IMR-90 (cell line): ENCODE results near the gene MBD3L5. TPM values are rescaled to one million over a fixed set of nuclear protein-coding genes. Genes with fewer than 3 reads are reported as not detected.
A peak's percentile ranks its signal among the peaks of the same experiment; 100 is the strongest.

Experiments
- ATAC-seq: fragments of 200-7000 bp; cut with Tn5 transposase; 2 replicates; pipeline ENCODE4 v1.9.1; 2020; ENCODE audit warnings: low read depth, mild to moderate bottlenecking, moderate library complexity
- BruUV-seq: library from RNA; stranded (reverse); fragments of 400-500 nt; replicated peaks from 2 replicates; lab custom pipeline; 2021; lab: Mats Ljungman, UMichigan
- CTCF ChIA-PET: fragments of 300-600 bp; formaldehyde crosslinking; extraction: SDS; loops from one replicate; lab custom pipeline; 2021; ENCODE audit warnings: antibody characterized with exemption; lab: Yijun Ruan, JAX
- POLR2A ChIA-PET: fragments of 300-600 bp; sonication (Branson Sonifier 250); formaldehyde crosslinking; loops from one replicate; lab custom pipeline; 2022; ENCODE audit warnings: antibody characterized with exemption; ENCODE audit not compliant: unreplicated experiment; lab: Charles Lee
- DNase-seq: peaks from one replicate; pipeline ENCODE4 v3.0.0; 2013
- H2AFZ ChIP-seq: replicated peaks from 2 replicates; pipeline ENCODE3; 2013; ENCODE audit warnings: low read length, mild to moderate bottlenecking; ENCODE audit not compliant: poor library complexity
- H2AK5ac ChIP-seq: 2 replicates; pipeline ENCODE4 v1.6.1; 2013; ENCODE audit warnings: low read depth, low read length, inconsistent platforms
- H2AK9ac ChIP-seq: replicated peaks from 2 replicates; pipeline ENCODE3; 2013; ENCODE audit warnings: mild to moderate bottlenecking, low read depth, low read length, moderate library complexity; ENCODE audit not compliant: poor library complexity
- H2BK120ac ChIP-seq: 2 replicates; pipeline ENCODE4 v1.6.1; 2013; ENCODE audit warnings: low read depth, low read length, inconsistent platforms
- H2BK15ac ChIP-seq: 3 replicates; pipeline ENCODE4 v1.6.1; 2013; ENCODE audit warnings: low read depth, low read length, inconsistent platforms
- H2BK20ac ChIP-seq: 2 replicates; pipeline ENCODE4 v1.6.1; 2013; ENCODE audit warnings: low read depth, mild to moderate bottlenecking, inconsistent platforms, low read length, moderate library complexity
- H2BK5ac ChIP-seq: 2 replicates; pipeline ENCODE4 v1.6.1; 2013; ENCODE audit warnings: mild to moderate bottlenecking, low read depth, low read length, inconsistent platforms; ENCODE audit not compliant: poor library complexity, severe bottlenecking
- H3K14ac ChIP-seq: replicated peaks from 2 replicates; pipeline ENCODE4 v1.6.1; 2013; ENCODE audit warnings: low read depth, low read length, inconsistent platforms
- H3K18ac ChIP-seq: 2 replicates; pipeline ENCODE4 v1.6.1; 2013; ENCODE audit warnings: low read depth, low read length, control low read depth
- H3K23ac ChIP-seq: 2 replicates; pipeline ENCODE4 v1.6.1; 2013; ENCODE audit warnings: low read depth, low read length, inconsistent platforms
- H3K27ac ChIP-seq: 2 replicates; pipeline ENCODE4 v1.5.1; 2013; ENCODE audit warnings: mild to moderate bottlenecking, control low read depth, low read length; ENCODE audit not compliant: insufficient read depth
- H3K27me3 ChIP-seq: 2 replicates; pipeline ENCODE4 v1.6.1; 2013; ENCODE audit warnings: low read length; ENCODE audit not compliant: control insufficient read depth, insufficient read depth
- H3K36me3 ChIP-seq: 2 replicates; pipeline ENCODE4 v1.6.1; 2013; ENCODE audit warnings: low read length, mixed read lengths; ENCODE audit not compliant: control insufficient read depth, insufficient read depth
- H3K4ac ChIP-seq: 2 replicates; pipeline ENCODE4 v1.6.1; 2013; ENCODE audit warnings: low read depth, low read length, inconsistent platforms
- H3K4me1 ChIP-seq: 2 replicates; pipeline ENCODE4 v1.6.1; 2013; ENCODE audit warnings: low read length, mixed read lengths; ENCODE audit not compliant: control insufficient read depth, insufficient read depth
- H3K4me2 ChIP-seq: 2 replicates; pipeline ENCODE4 v1.6.1; 2013; ENCODE audit warnings: low read depth, mild to moderate bottlenecking, control low read depth, low read length, moderate library complexity
- H3K4me3 ChIP-seq: 2 replicates; pipeline ENCODE4 v1.5.1; 2013; ENCODE audit warnings: low read depth, mild to moderate bottlenecking, control low read depth, low read length, moderate library complexity; ENCODE audit not compliant: insufficient read depth
- H3K56ac ChIP-seq: 2 replicates; pipeline ENCODE4 v1.6.1; 2013; ENCODE audit warnings: low read length, inconsistent platforms; ENCODE audit not compliant: insufficient read depth; ENCODE audit errors: extremely low read depth
- H3K79me1 ChIP-seq, 2 experiments: 2 replicates each; pipeline ENCODE4 v1.6.1; 2013; ENCODE audit warnings: low read length in 2 of 2, inconsistent platforms in 1 of 2, low read depth in 1 of 2
- H3K9ac ChIP-seq: 2 replicates; pipeline ENCODE4 v1.6.1; 2013; ENCODE audit warnings: low read depth, low read length, control low read depth
- H3K9me1 ChIP-seq: 2 replicates; pipeline ENCODE4 v1.6.1; 2013; ENCODE audit warnings: low read length, inconsistent platforms; ENCODE audit not compliant: insufficient read depth
- H3K9me3 ChIP-seq: 2 replicates; pipeline ENCODE4 v1.6.1; 2013; ENCODE audit warnings: low read length; ENCODE audit not compliant: control insufficient read depth, insufficient read depth
- H4K20me1 ChIP-seq: 2 replicates; pipeline ENCODE4 v1.6.1; 2013; ENCODE audit warnings: low read length, inconsistent platforms; ENCODE audit not compliant: insufficient read depth
- H4K5ac ChIP-seq: 2 replicates; pipeline ENCODE4 v1.6.1; 2013; ENCODE audit warnings: mild to moderate bottlenecking, low read depth, low read length, control low read depth
- H4K8ac ChIP-seq, 2 experiments: 2 replicates each; pipeline ENCODE4 v1.6.1; 2013; ENCODE audit warnings: low read depth in 2 of 2, low read length in 2 of 2, control low read depth in 1 of 2, inconsistent platforms in 1 of 2
- H4K91ac ChIP-seq: 2 replicates; pipeline ENCODE4 v1.6.1; 2013; ENCODE audit warnings: low read depth, low read length, inconsistent platforms; ENCODE audit not compliant: insufficient read depth
- BHLHE40 ChIP-seq: fragments of 150-350 bp; IDR thresholded peaks from 2 replicates; pipeline ENCODE4 v1.6.1; 2016; ENCODE audit warnings: mild to moderate bottlenecking, low read depth, low read length
- CHD1 ChIP-seq: IDR thresholded peaks from 2 replicates; pipeline ENCODE4 v1.6.1; 2012; ENCODE audit warnings: low read depth, low read length, improper control_type of control experiment
- FOS ChIP-seq: fragments of 150-350 bp; IDR thresholded peaks from 2 replicates; pipeline ENCODE4 v1.6.1; 2016; ENCODE audit warnings: low read depth, low read length
- MAFK ChIP-seq: IDR thresholded peaks from 2 replicates; pipeline ENCODE4 v1.6.1; 2012; ENCODE audit warnings: low read depth, low read length, improper control_type of control experiment
- MAZ ChIP-seq: IDR thresholded peaks from 2 replicates; pipeline ENCODE4 v1.6.1; 2012; ENCODE audit warnings: low read depth, mild to moderate bottlenecking, low read length, improper control_type of control experiment, moderate library complexity, borderline replicate concordance
- MXI1 ChIP-seq: IDR thresholded peaks from 2 replicates; pipeline ENCODE4 v1.6.1; 2012; ENCODE audit warnings: low read depth, mild to moderate bottlenecking, low read length, moderate library complexity, borderline replicate concordance
- NFE2L2 ChIP-seq: fragments of 150-350 bp; IDR thresholded peaks from 2 replicates; pipeline ENCODE4 v1.6.1; 2016; ENCODE audit warnings: low read depth, mild to moderate bottlenecking, low read length
- POLR2A ChIP-seq: IDR thresholded peaks from 2 replicates; pipeline ENCODE4 v1.6.1; 2012; ENCODE audit warnings: mild to moderate bottlenecking, low read depth, low read length
- RAD21 ChIP-seq: IDR thresholded peaks from 2 replicates; pipeline ENCODE4 v1.6.1; 2012; ENCODE audit warnings: low read length, improper control_type of control experiment
- RCOR1 ChIP-seq: IDR thresholded peaks from 2 replicates; pipeline ENCODE4 v1.6.1; 2012; ENCODE audit warnings: mild to moderate bottlenecking, low read length, improper control_type of control experiment; ENCODE audit not compliant: insufficient replicate concordance
- RFX5 ChIP-seq: IDR thresholded peaks from 2 replicates; pipeline ENCODE4 v1.8.0; 2012; ENCODE audit warnings: low read depth, mild to moderate bottlenecking, low read length, moderate library complexity
- SMC3 ChIP-seq: fragments of 150-350 bp; IDR thresholded peaks from 2 replicates; pipeline ENCODE4 v1.6.1; 2016; ENCODE audit warnings: low read depth, mild to moderate bottlenecking, antibody characterized with exemption, low read length, moderate library complexity
- WGBS, 2 experiments: methylation state at CpG; one replicate each; pipeline versions ENCODE4 v1.1.5 to v1.1.7; 2013; ENCODE audit warnings: missing lambda C conversion rate in 2 of 2; ENCODE audit not compliant: insufficient read length in 1 of 2; ENCODE audit errors: extremely low coverage in 2 of 2; 5-methylcytosine and 5-hydroxymethylcytosine counted together
- dilution Hi-C: fragments of 300-500 bp; cut with HindIII; formaldehyde crosslinking; loops from one replicate; pipeline ENCODE4 v1.14.3; 2018; ENCODE audit warnings: low sequenced_read_pairs; ENCODE audit not compliant: unreplicated experiment
- in situ Hi-C: fragments of 300-500 bp; cut with MboI; formaldehyde crosslinking; loops from 3 replicates; pipeline ENCODE4 v1.14.3; 2019; ENCODE audit warnings: low sequenced_read_pairs, inconsistent platforms, mixed read lengths
- intact Hi-C: fragments of 100-400 bp; cut with micrococcal nuclease; formaldehyde crosslinking; loops from 2 replicates; pipeline ENCODE4 v1.10.0; 2022
- polyA plus RNA-seq, 3 experiments: library from polyadenylated mRNA; depleted of rRNA; stranded (reverse); fragments of >200 nt; gene quantifications; 2 replicates each; pipeline ENCODE4 v1.2.3, GENCODE V29; 2012; ENCODE audit warnings: low replicate concordance in 1 of 3
- total RNA-seq: library from RNA; depleted of rRNA; stranded (reverse); fragments of >200 nt; gene quantifications from 2 replicates; pipeline ENCODE4 v1.2.3, GENCODE V29; 2012
- TF ChIP-seq, protein P1 (sequence below): conservative IDR thresholded peaks from 2 replicates; pipeline ENCODE4 v1.5.1; 2012; ENCODE audit warnings: mild to moderate bottlenecking, low read depth, low read length, improper control_type of control experiment
- TF ChIP-seq, protein P2 (sequence below): fragments of 150-350 bp; IDR thresholded peaks from 2 replicates; pipeline ENCODE4 v1.6.1; 2017; ENCODE audit warnings: mild to moderate bottlenecking, antibody characterized with exemption, low read length, low read depth

MBD3L5 gene
- total and polyA plus RNA-seq, 2 of the 4 experiments (the other 2 are of a cell fraction), result not detected

DNA sequence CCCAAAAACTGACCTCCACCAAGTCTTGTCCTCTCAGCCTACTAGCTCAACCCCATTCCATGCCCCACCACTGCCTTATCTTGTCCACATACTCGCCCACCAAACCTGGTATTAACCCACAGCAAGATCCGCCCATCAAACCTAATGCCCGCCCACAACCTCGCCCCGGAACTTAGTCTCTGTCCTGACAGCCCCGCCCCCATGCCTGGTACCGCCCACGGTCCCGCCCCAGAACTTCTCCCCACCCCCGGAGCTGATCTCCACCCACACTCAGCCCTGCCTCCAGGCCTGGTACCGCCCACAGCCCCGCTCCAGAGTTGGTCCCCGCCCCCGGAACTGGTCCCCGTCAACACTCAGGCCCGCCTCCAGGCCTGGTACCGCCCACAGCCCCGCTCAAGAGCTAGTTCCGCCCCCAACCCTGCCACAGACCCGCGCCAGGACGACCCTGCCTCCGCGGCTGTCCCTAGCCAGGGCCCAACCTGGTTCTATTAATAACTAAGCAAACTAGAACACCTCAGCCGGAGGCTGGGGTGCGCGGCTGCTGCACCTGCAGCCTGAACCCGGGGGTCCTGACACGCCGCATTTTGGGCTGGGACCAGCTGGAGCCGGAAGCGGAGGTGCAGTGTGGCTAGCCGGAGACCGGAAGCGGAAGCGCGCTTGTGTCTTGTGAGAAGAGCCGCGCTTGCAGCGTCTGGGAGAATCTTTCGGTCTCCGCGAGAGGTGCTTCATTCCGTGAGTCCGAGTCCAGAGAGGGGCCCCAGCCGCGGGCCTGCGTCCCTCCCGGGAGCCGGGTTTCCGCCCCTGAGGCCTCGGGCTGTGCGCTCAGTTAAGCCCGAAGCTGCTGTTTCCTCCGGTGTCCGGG, 38.9 kb downstream of the MBD3L5 start, which contains the start of gene ZNF557:
Gene ZNF557, plus strand, starts transcription at position 662 of the 862 bp plus-strand sequence. CDS start 5,372 bp downstream, outside the sequence.
- H2AK5ac ChIP-seq, result peak within 1 kb of the TSS; percentile 78
- 0 out of 2 replicates have a peak within 1 kb of the TSS, but pooled peaks have one; percentile 60 for H3K23ac ChIP-seq
- H3K9me1 ChIP-seq, result no peaks in the 10 kb centered on the region
- H3K4me3 ChIP-seq, result peak within 1 kb of the TSS; percentile 54
- peaks cover 18% of the 10 kb centered on the region for H3K36me3 ChIP-seq
- intact Hi-C loops (loop anchor here (10.0 kb wide), 1 partner anchor 334 kb away; the partner anchor contains the start of genes GPR108 and TRIP10), dilution Hi-C loops (no loop called here), in situ Hi-C loops (no loop called here)
- H3K79me1 ChIP-seq, result peaks cover 11 to 18% of the 10 kb centered on the region in 2 experiments
- H3K9me3 ChIP-seq, result peaks cover 2% of the 10 kb centered on the region; the same call in 1 of the 2 replicates
- no peak within 1 kb of the TSS for H2BK20ac ChIP-seq
- H3K14ac ChIP-seq, result peak within 1 kb of the TSS; percentile 92; the same call in 1 of the 2 replicates
- H3K56ac ChIP-seq, result peak within 1 kb of the TSS; percentile 70
- ATAC-seq, result peak; percentile 99
- H2AFZ ChIP-seq, result peak within 1 kb of the TSS; percentile 99
- H3K27ac ChIP-seq, result peak within 1 kb of the TSS; percentile 72
- H2BK120ac ChIP-seq, result peak within 1 kb of the TSS; percentile 82
- ChIA-PET POLR2A (interaction anchor here (0.5 kb wide), 1 partner anchor 792 kb away, joined by 3 read pairs; no protein-coding TSS in a partner anchor), CTCF (interaction anchor here (0.6 kb wide), 1 partner anchor 78 kb away, joined by 3 read pairs; no protein-coding TSS in a partner anchor)
- H4K5ac ChIP-seq, result peak within 1 kb of the TSS; percentile 85
- peak within 1 kb of the TSS; percentile 82 for H2BK5ac ChIP-seq
- H3K18ac ChIP-seq, result no peak within 1 kb of the TSS; the same call in 1 of the 2 replicates
- peak within 1 kb of the TSS; percentile 74 for H3K9ac ChIP-seq
- peak within 1 kb of the TSS; percentile 93 for H2AK9ac ChIP-seq
- H3K4me1 ChIP-seq, result no peaks in the 10 kb centered on the region
- H3K4me2 ChIP-seq, result peak within 1 kb of the TSS; percentile 99
- H2BK15ac ChIP-seq, result no peak within 1 kb of the TSS; the same call in 2 of the 3 replicates
- peak within 1 kb of the TSS; percentile 85 for H3K4ac ChIP-seq
- peak; percentile 95 for DNase-seq
- no peaks in the 10 kb centered on the region for H4K20me1 ChIP-seq
- H4K91ac ChIP-seq, result peak within 1 kb of the TSS; percentile 94
- H3K27me3 ChIP-seq, result no peaks in the 10 kb centered on the region
- no TSS peak for BruUV-seq
- peak within 1 kb of the TSS; percentile 68 to 94 for H4K8ac ChIP-seq
- WGBS, 2 experiments, result 1% methylated on average over 19 of the region's 56 CpGs; no CpG with 5 or more reads in 1 of the 2 experiments
- no peak for TF ChIP-seq CHD1
- TF ChIP-seq SMC3, result no peak
- TF ChIP-seq POLR2A, result peak; percentile 76
- no peak for TF ChIP-seq MAFK
- TF ChIP-seq RAD21, result no peak
- peak; percentile 23; the same call in 1 of the 2 replicates for TF ChIP-seq MXI1
- TF ChIP-seq MAZ, result peak; percentile 86; the same call in 1 of the 2 replicates
- TF ChIP-seq NFE2L2, result no peak
- no peak for TF ChIP-seq RCOR1
- TF ChIP-seq, protein P1, sequence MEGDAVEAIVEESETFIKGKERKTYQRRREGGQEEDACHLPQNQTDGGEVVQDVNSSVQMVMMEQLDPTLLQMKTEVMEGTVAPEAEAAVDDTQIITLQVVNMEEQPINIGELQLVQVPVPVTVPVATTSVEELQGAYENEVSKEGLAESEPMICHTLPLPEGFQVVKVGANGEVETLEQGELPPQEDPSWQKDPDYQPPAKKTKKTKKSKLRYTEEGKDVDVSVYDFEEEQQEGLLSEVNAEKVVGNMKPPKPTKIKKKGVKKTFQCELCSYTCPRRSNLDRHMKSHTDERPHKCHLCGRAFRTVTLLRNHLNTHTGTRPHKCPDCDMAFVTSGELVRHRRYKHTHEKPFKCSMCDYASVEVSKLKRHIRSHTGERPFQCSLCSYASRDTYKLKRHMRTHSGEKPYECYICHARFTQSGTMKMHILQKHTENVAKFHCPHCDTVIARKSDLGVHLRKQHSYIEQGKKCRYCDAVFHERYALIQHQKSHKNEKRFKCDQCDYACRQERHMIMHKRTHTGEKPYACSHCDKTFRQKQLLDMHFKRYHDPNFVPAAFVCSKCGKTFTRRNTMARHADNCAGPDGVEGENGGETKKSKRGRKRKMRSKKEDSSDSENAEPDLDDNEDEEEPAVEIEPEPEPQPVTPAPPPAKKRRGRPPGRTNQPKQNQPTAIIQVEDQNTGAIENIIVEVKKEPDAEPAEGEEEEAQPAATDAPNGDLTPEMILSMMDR, result no peak
- no peak for TF ChIP-seq BHLHE40
- TF ChIP-seq RFX5, result no peak
- TF ChIP-seq FOS, result no peak
- TF ChIP-seq, protein P2, sequence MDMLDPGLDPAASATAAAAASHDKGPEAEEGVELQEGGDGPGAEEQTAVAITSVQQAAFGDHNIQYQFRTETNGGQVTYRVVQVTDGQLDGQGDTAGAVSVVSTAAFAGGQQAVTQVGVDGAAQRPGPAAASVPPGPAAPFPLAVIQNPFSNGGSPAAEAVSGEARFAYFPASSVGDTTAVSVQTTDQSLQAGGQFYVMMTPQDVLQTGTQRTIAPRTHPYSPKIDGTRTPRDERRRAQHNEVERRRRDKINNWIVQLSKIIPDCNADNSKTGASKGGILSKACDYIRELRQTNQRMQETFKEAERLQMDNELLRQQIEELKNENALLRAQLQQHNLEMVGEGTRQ, result no peak
